ENCODE measurements around the gene MTA1.

Gene MTA1

DNA sequence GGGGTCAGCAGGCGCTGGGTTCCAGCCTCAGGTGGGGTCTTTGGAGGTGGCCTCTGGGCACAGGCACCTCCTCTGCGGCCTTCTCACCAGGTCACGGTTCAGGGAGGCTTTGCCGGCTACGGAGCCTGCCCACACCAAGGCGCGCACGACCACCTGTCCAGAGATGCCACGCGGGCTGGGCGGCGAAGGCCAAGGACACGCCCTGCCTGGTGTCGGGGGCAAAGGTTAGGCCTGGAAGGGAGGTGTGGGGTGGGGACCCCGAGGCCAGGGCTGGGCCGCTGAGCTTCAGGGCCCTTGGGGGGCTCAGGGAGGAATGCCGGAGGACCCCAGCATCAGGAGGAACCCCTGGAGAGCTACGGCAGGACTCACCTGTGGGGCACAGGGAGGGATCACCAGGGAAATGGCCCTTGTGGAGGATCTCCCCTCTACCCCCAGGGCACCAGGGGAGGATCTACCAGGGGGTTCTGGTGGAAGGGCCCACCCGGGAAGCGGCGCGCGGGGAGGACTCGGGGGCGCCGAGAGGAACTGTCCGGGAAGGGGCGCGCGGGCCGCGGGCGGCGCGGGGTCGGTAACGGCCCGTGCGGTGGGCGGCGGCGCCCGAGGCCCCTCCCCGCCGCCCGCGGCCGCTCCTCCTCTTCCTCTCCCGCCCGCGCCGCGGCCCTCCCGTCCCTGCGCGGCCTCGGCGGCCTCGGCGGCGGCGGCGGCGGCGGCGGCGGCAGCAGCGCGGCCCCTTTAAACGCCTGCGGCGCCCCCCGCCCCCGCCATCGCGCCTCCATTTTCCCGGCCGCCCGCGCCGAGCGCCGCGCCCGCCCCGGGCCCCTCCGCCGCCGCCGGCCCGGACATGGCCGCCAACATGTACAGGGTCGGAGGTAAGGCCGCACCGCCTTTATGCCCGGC lies at the start of gene MTA1:
TSS of gene MTA1 (plus strand) at position 633 of the 897 bp plus-strand sequence. CDS start at position 842, 209 bp downstream.
- peak; percentile 66 for DNase-seq (ENCODE audit: low spot score)

DNA sequence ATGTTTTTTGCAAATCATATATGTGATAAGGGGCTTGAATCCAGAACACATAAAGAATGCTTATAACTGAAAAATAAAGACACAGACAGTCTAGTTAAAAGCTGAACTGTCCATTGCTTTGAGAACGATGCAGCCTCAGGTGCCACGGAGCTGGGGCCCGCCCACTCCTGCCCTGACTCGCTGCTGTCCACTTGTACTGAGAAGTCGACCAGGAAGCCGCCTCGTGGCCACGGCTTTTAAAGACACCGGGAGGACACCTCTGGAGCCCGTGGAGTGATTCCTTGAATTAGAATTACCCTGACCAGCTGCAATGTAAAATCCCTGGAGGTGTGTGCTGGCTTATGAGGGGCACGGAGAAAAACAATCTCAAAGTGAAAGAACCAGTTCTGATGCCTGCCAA lies 45.2 kb upstream of the MTA1 start:
- no peak for DNase-seq (ENCODE audit: low spot score)

DNA sequence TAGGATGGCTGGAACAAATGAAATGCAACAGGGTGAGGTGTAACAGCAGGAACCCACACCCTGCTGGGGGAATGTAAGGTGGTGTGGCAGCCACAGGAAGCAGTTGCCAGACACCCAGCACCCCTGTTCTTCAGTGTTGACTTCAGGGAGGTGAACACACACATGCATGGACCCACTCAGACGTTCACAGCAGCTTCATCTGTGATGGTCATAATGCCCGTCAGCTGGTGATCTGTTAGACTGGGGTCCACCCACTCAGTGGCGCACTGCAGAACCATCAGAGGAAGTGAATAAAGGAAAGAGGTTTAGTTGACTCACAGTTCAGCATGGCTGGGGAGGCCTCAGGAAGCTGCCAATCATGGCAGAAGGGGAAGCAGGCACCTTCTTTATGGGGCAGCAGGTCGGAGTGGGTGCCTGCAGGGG lies 44.0 kb upstream of the MTA1 start:
- no peak for DNase-seq (ENCODE audit: low spot score)

DNA sequence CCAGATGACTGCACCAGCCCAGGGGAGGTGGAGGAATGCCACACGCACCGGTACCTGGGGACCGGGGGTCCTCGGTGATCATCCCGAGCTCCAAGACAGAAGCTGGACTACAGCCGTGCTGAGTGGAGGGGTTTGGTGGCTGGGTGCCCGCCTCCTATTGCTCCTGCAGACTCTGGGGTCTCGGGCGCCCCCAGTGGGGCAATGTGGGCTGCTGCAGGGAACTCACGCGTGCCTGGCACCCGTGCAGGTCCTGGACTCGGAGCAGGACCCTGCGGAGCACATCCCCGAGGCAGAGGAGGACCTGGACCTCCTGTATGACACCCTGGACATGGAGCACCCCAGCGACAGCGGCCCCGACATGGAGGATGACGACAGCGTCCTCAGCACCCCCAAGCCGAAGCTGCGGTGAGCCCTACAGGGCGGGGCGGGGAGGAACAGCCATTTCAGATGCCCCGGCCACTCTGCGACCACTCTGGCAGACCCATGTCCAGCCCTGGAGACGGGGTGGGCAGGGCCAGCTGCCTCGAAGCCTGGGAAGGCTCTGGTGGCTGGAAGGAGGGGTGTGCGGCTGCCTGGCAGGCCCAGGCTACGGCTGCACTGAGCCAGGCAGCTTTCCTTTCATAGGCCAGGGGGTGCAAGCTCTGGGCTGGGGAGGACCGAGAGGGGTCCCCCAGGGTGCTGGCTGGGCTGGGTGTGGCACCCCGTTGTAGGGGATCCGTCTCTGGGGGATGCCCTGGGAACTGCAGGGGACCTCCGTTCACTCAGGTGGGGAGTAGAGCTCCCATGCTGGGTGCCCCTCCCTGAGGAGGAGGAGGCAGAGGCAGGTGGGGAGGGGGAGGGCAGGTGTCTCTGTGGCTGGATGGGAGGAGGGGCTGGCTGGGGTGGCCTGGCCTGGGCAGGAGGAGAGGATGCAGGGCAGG lies 42.8 kb upstream of the MTA1 start:
- DNase-seq (ENCODE audit: low spot score) = no peak

DNA sequence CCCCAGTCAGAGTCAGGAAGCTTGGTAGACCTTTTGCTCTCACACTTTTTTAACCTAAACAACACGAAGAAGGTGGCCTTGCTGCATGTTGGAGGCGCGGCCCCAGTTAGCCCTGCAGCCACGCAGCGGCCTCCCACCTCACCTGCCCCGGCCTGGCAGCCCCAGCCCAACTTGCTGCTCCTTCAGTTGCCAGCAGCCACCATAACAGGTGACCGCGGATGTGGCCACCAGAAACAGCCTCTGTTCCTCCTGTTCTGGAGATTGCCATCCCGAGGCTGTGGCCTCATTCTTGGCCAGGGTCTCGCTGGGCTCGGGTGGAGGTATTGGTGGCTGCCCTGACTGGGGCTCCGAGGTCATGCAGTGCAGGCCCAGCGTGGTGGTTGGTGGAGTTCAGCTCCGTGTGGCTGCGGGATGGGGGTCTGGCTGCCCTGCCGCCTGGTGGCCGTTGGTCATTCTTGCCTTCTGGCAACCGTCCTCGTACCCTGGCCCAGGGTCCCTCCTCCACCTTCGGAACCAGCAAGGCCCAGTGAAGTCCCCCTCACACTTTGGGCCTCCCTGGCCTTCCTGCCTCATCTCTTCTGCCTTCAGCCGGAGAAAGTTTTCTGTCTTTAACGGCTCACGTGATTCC lies 42.0 kb upstream of the MTA1 start:
- DNase-seq (ENCODE audit: low spot score) = no peak

DNA sequence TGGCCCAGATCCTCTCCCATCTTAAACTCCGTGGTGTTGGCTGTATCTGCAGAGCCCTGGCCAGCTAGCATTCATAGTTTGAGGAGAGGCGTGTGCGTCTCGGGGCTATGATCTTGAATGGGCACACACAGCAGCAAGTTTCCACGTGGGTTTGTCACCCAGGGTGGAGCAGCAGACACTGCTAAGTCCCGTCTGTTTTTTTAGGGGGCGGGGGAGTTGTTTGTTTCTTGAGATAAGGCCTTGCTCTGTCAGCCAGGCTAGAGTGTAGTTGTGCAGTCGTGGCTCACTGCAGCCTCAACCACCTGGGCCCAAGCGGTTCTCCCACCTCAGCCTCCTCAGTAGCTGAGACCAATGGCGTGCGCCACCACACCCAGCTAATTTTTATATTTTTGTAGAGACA lies 41.4 kb upstream of the MTA1 start:
- DNase-seq (ENCODE audit: low spot score) = no peak

DNA sequence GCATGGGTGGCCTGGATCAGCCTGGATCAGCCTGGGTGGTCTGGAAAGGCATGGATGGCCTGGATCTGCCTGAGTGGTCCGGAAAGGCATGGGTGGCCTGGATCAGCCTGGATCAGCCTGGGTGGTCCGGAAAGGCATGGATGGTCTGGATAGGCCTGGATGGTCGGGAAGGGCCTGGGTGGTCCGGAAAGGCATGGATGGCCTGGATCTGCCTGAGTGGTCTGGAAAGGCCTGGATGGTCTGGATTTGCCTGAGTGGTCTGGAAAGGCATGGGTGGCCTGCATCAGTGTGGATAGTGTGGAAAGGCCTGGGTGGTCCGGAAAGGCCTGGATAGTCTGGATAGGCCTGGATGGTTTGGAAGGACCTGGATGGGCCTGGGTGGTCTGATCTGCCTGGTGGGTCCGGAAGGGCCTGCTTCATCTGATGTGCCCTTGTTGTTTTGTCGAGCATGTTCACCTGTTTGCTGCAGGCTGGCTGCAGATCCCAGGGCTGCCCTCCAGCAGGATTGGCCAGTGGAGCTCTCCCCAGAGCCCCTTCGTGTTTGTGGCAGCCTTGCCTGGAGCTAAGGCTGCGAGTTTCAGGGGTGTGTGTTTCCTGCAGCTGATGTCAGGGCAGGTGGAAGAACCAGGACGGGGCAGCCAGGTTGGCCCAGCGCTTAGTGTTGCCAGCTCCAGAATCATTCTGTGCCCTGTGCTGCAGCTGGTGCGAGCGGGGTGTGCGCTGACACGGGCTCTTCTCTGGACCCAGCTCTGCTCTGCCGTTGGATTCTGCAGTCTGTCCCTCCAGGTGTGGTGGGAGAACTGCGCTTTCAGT lies 40.5 kb upstream of the MTA1 start:
- DNase-seq (ENCODE audit: low spot score) = no peak

DNA sequence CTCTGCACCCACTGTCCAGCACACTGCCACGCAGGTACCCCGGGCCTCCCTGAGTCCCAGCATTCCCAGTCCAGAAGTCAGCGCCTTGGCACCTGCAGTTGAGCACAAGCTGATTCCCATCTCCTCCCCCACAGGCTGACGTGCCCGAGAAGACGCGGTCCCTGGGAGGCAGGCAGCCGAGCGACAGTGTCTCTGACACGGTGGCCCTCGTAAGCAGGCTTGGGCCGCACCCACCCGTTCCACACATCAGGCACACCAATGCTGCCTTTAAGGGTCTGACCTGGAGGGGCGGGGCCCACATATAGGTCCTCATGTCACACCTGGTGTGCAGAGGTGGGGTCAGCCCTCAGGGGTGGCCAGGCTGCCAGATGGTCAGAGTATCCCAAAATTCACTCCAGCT lies 39.7 kb upstream of the MTA1 start:
- no peak for DNase-seq (ENCODE audit: low spot score)

DNA sequence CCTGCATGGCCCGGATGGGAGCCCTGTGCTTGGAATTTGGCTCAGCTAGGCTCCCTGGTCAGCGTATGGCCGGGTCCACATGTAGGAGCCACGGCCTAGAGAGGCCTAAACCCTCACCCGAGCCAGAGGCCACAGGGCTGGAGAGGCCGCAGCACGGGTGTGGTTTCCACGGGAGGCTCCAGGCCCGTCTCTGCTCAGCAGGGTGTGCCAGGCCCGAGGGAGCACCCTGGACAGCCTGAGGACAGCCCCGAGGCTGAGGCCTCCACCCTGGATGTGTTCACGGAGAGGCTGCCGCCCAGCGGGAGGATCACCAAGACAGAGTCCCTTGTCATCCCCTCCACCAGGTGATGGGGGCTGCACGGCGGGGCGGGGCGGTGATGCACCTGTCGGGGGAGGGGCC lies 38.9 kb upstream of the MTA1 start:
- no peak for DNase-seq (ENCODE audit: low spot score)

DNA sequence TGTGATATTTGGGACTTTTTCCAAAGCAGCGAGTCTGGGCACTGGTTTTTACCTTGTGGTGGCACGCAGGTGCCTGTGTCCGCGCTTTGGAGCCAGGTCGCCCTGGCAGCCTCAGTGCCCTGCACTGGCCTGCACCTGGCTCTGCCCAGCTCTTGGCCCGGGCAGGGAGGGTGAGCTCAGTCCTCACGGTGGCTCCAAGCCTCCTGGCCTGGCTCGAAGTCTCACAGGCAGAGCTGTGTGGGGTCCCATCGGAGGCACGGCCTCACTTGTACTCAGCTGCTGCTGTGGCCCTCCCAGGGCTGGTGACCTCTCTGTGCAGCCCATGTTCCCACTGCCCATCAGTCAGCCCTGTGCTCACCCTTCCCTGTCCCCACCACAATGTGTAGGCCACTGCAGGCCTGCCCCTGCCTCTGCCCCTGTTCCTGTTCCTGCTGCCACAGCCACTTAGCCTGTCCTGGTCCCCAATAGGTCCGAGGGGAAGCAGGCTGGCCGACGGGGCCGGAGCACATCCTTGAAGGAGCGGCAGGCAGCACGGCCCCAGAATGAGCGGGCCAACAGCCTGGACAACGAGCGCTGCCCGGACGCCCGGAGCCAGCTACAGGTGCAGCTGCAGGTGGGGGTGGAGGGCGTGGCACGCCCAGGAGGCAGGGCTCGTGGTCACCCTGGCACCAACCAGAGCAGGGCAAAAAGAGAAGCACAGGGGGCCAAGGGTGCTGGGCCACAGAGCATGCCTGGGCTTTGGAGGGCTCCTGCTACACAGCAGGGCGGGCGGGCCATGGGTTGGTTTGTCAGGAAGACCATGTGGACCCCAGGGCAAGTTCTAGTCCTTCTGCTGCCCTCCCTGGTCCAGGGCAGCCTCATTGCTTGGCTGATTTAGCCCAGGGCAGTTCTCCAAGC lies 37.9 kb upstream of the MTA1 start:
- no peak for DNase-seq (ENCODE audit: low spot score)

DNA sequence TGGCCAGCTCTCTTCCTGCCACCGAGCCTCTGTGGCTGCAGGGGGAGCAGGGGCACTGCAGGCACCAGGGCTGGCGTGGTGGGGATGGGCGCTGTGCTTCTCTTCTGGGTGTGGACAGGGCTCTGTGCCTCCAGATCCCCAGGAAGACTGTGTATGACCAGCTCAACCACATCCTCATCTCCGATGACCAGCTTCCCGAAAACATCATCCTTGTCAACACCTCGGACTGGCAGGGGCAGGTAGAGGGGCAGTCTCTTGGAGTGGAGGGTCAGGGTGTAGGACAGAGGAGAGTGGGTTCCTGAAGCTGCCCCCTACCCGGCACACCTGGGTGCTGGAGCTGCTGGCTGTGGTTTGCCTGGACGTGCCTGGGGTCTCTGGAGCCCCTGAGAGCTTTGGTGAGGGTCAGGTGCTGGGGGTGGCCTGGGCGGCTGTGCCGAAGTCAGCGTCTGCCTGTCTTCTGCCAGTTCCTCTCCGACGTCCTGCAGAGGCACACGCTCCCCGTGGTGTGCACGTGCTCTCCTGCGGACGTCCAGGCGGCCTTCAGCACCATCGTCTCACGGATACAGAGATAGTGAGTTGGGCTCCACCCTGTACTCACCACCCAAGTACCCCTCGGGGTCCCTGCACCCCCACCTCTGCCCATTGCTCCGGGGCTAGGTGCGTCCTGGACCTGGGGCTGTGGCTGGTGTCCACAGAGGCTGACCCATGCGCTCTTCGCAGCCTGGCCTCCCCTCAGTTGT lies 37.1 kb upstream of the MTA1 start:
- DNase-seq (ENCODE audit: low spot score) = no peak

DNA sequence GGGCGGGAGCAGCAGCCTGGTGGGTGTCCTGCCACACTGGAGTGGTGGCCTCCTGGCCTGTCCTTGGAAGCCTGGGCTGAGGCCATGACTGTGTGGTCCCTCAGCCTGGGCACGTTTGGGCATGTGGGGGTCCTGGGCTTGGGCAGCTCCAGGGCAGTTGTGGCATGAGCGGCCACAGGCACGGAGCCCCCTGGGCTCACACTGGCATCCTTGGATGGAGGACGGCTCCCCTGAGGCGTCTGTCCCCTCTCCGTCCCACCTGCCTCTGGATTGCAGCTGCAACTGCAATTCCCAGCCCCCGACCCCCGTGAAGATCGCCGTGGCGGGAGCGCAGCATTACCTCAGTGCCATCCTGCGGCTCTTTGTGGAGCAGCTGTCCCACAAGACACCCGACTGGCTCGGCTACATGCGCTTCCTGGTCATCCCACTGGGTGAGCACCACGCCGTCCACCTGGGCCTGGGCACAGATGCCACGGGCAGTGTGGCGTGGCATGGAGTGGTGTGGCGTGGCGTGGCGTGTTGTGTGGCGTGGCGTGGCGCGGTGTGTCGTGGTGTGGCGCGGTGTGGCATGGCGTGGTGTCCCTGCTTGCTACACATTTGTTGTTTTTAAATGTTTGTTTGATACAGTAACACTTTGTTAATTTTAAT lies 36.4 kb upstream of the MTA1 start:
- DNase-seq (ENCODE audit: low spot score) = no peak

DNA sequence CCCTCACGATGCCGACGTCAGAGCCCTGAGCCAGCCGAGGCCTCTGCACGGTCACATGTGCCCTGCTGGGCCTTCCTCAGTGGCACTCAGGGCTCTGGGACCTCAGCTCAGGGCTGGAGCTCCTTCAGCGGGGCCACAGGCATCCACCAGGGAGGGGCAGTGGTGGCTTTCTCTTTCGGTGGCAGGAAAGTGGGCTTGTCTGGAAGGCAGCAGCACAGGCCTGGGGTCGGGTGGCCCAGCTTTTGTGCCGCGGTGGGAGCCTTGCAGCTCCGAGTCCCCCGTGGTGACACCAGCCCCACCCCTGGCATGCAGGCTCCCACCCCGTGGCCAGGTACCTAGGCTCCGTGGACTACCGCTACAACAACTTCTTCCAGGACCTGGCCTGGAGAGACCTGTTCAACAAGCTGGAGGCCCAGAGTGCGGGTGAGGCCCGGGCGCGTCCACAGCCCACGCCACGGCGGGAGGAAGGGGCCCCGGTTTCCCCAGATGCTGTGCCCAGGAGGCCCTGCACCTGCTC lies 35.5 kb upstream of the MTA1 start:
- DNase-seq (ENCODE audit: low spot score) = no peak

DNA sequence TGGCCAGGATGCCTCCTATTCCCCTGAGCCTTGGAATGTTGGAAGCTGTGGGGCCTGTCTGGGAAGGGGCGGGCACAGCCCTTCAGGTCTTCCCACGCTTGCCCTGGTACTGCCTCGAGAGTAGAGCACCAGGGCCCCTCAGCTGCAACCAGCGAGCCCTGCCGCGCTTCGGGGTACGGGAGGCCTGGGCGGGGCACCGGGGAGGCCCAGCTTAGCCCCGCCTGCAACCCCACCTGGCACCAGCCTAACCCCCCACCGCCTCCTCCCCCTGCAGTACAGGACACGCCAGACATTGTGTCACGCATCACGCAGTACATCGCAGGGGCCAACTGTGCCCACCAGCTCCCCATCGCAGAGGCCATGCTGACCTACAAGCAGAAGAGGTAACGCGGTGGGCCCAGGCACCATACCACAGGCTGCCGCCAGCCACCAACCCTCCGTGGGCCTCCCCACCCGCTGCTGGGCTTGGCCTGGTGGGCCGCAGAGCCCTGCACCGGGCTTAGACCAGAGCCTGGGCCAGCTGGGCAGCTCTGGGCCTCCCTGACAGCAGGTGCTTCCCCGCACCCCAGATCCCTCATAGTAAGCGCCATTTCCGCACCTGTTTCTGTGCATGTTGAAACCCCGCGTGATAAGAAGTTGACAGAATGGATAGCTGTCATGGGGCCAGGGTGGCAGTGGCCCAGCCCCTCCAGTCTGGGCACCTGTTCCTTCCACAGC lies 34.9 kb upstream of the MTA1 start:
- DNase-seq (ENCODE audit: low spot score) = no peak

DNA sequence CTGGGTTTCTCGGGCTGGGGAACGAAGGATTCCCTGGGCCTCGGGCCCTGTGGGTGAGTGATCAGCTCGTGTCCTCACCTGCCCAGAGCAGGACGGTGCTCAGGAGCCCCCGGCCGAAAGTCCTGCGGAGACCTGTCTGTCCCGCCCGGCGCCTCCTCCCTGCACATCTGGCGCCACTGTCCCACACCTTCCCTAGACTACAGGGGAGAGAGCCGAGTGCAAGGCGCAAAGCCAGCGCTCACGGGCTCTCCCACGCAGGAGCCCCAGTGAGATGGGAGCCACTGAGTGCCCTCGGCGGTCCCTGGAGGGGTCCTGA lies 34.3 kb upstream of the MTA1 start:
- DNase-seq (ENCODE audit: low spot score) = no peak

DNA sequence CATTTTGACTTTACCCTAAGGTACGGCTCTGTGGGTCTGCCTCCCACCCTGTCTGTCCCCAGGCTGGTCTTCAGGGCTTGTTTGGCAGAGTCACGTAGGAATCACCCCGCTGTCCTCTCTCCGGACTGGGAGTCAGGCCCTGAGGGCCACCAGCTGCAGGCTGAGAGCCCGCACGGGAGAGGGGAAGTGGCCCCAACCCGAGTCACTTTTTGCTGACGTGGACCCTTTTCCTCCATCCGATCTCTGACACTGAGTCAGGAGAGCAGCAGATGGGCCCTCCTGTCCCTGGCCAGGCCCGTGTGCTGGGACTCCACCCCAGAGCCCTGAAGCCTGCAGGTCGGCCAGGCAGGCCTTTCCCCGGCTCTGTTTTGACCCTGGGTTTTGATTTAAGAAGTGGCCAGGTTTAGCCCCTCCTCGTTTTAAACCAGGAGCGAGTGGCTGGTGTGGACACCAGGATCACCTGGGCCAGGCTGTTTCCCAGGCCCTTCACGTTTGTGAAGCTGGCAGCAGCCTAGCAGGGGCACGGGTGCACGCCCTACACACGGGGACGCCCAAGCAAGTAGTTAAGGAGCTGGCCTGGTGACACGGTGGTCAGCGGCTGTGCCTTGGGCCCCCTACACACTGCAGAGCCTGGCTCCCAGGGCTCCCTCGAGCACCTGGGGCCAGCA lies 33.8 kb upstream of the MTA1 start:
- no peak for DNase-seq (ENCODE audit: low spot score)

DNA sequence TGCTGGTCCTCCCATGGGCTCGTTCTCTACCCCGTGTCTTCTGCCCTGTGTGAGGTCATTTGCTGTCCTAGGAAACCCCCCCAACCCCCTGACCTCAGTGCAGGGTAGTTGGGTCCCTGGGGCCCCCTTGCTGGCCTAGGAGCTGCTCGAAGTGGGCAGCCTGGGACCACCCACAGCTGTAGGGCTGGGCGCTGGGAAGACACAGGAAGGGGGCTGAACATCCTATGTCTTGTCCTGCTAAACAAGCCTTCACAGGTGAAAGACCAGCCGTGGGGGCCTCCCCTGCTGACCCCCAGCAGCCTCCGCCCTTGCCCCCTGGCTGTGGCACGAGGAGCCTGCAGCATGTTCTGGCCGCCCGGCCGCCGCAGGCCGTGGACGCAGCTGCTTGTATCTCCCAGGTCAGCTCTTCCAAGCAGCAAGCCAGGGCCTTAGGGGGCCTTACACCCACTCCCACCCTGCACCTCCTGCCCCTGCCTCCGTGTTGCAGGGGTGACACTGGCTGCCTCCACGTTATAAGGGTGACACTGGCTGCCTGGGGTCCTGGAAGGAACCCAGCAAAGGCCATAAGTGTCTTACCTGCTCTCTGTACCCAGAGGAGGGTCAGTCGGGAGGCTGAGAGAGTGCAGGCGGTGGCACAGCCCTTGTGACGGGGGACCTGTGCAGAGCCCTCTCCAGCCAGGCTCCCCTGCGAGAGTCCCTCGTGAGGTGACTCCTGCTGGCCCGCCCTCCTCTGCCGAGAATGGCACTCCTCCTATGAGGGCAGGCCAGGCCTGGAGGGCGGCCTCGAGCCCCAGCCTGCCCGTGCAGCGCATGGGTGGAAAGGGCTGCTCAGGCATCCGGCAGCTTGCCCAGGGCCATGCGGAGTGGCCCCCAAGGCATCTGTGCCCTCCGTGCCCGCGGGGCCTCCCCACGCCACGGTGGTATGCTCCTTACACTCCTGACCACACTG lies 32.8 kb upstream of the MTA1 start:
- no peak for DNase-seq (ENCODE audit: low spot score)
